T47D (cell line): Measurements from ENCODE around the gene C16orf96.

Experiments used
- DNase-seq, 2 experiments: peaks; one replicate each; pipeline versions ENCODE4 v3.0.0 to v3.0.0-alpha.2; 2011 to 2012; ENCODE audit warnings: low read depth in 1 of 2, low spot score in 1 of 2
- JUND ChIP-seq: IDR thresholded peaks from 2 replicates; pipeline ENCODE4 v1.6.1; 2012; ENCODE audit warnings: low read depth
- in situ Hi-C: cut with HindIII; loops from 2 replicates; pipeline ENCODE4 v1.10.0; 2016; ENCODE audit warnings: low sequenced_read_pairs, low pct_unique_long_range_greater_than_20kb

The C16orf96 gene

GRCh38 chr16:4646773-4647643 is 90.9 kb downstream of the C16orf96 start:
- DNase-seq: no peak
- in situ Hi-C loops: no loop called here
- TF ChIP-seq JUND: no peak

GRCh38 chr16:4647644-4647980 is 91.5 kb downstream of the C16orf96 start:
- in situ Hi-C loops: no loop called here
- TF ChIP-seq JUND: no peak
- DNase-seq: no peak

- TF ChIP-seq JUND: no peak
- no peak for DNase-seq
- in situ Hi-C loops: no loop called here
These were observed 92.8 kb downstream of the C16orf96 start for GRCh38 chr16:4648917-4649316.

- in situ Hi-C loops: no loop called here
- TF ChIP-seq JUND: no peak
- DNase-seq: no peak
These were observed 93.8 kb downstream of the C16orf96 start for GRCh38 chr16:4649744-4650442.
